GM18861 (cell line): ENCODE results near the gene ECI1.
"Not testable (repeated sequence)": the region's sequence is repeated elsewhere in the genome, so short reads cannot be mapped to it uniquely, and the experiment has no call there.

Source experiments
- ATAC-seq: cut with Tn5 transposase; IDR thresholded peaks from one replicate; pipeline ENCODE4 v1.9.1; 2021; ENCODE audit not compliant: unreplicated experiment

Gene ECI1

GRCh38 chr16:2212362-2213324 is 38.7 kb downstream of the ECI1 start:
- ATAC-seq, result no peak

- no peak for ATAC-seq
These were observed 39.5 kb downstream of the ECI1 start for GRCh38 chr16:2211923-2212347.

- no peak for ATAC-seq
These were observed 40.7 kb downstream of the ECI1 start, which contains the start of gene BRICD5 for GRCh38 chr16:2210386-2211365. TSS of gene BRICD5 (minus strand) at chr16:2210863. CDS start at chr16:2210833, 30 bp downstream.

GRCh38 chr16:2210009-2210332 is 41.4 kb downstream of the ECI1 start:
- no peak for ATAC-seq

- ATAC-seq, result no peak
These were observed 42.0 kb downstream of the ECI1 start for GRCh38 chr16:2209258-2210008.

GRCh38 chr16:2208772-2209171 is 42.6 kb downstream of the ECI1 start:
- ATAC-seq, result no peak

GRCh38 chr16:2208308-2208707 is 43.1 kb downstream of the ECI1 start:
- ATAC-seq, result no peak

GRCh38 chr16:2207872-2208271 is 43.5 kb downstream of the ECI1 start:
- no peak for ATAC-seq

- no peak for ATAC-seq
These were observed 44.5 kb downstream of the ECI1 start for GRCh38 chr16:2206780-2207433.

- no peak for ATAC-seq
These were observed 45.0 kb downstream of the ECI1 start for GRCh38 chr16:2206420-2206779.

- ATAC-seq, result peak; percentile 10
These were observed 45.4 kb downstream of the ECI1 start for GRCh38 chr16:2205967-2206313.

- peak; percentile 62 for ATAC-seq
These were observed 46.1 kb downstream of the ECI1 start, which contains the start of gene MLST8 for GRCh38 chr16:2205104-2205966. TSS of gene MLST8 (plus strand) at chr16:2205454. CDS start at chr16:2206086, 632 bp downstream.

GRCh38 chr16:2204416-2205103 is 46.8 kb downstream of the ECI1 start:
- ATAC-seq, result no peak

GRCh38 chr16:2203119-2203688 is 48.2 kb downstream of the ECI1 start:
- not testable (repeated sequence) for ATAC-seq

- ATAC-seq, result no peak
These were observed 51.1 kb downstream of the ECI1 start for GRCh38 chr16:2200313-2200712.

GRCh38 chr16:2199621-2200139 is 51.7 kb downstream of the ECI1 start:
- no peak for ATAC-seq

GRCh38 chr16:2199095-2199494 is 52.3 kb downstream of the ECI1 start:
- no peak for ATAC-seq

GRCh38 chr16:2198283-2198682 is 53.1 kb downstream of the ECI1 start:
- no peak for ATAC-seq
